Measurements from ENCODE around the gene COG6.

DNA sequence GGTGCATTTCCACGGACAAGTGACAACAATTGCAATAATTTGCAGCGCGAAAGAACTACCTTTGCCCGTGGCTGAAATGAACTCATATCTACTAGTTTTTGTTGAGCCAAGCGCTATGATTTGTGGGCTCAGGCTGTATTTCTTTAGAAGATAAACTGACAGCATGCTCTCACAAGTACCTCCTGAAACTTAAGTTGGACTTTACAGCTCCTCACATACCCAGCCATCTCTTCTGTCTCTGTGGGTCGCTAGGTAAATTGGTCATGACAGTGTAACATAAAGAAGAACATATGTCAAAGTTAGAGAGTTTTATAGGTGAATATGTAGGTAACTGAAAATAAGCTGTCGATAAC lies 839 bp downstream of the COG6 start:
- TF ChIP-seq, protein P1, sequence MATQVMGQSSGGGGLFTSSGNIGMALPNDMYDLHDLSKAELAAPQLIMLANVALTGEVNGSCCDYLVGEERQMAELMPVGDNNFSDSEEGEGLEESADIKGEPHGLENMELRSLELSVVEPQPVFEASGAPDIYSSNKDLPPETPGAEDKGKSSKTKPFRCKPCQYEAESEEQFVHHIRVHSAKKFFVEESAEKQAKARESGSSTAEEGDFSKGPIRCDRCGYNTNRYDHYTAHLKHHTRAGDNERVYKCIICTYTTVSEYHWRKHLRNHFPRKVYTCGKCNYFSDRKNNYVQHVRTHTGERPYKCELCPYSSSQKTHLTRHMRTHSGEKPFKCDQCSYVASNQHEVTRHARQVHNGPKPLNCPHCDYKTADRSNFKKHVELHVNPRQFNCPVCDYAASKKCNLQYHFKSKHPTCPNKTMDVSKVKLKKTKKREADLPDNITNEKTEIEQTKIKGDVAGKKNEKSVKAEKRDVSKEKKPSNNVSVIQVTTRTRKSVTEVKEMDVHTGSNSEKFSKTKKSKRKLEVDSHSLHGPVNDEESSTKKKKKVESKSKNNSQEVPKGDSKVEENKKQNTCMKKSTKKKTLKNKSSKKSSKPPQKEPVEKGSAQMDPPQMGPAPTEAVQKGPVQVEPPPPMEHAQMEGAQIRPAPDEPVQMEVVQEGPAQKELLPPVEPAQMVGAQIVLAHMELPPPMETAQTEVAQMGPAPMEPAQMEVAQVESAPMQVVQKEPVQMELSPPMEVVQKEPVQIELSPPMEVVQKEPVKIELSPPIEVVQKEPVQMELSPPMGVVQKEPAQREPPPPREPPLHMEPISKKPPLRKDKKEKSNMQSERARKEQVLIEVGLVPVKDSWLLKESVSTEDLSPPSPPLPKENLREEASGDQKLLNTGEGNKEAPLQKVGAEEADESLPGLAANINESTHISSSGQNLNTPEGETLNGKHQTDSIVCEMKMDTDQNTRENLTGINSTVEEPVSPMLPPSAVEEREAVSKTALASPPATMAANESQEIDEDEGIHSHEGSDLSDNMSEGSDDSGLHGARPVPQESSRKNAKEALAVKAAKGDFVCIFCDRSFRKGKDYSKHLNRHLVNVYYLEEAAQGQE (IDR thresholded peaks at IDR 0.05; ENCODE audit: insufficient read depth in 1 of 2, low read depth in 2 of 2, low read length in 2 of 2) = no peak
- TF ChIP-seq POLR2AphosphoS5 (IDR thresholded peaks at IDR 0.05; ENCODE audit: low read depth, low read length) (no peak), SIN3A (IDR thresholded peaks at IDR 0.05; ENCODE audit: borderline replicate concordance, insufficient read depth, low read length) (no peak), TAF1 (IDR thresholded peaks at IDR 0.05; ENCODE audit: borderline replicate concordance, insufficient read depth, low read length) (no peak), FOXP2 (optimal IDR thresholded peaks at IDR 0.05; ENCODE audit: borderline replicate concordance, extremely low read depth, extremely low read length, insufficient read depth) (no peak)
